Keratinocyte (primary cell): ENCODE data around the gene TSPOAP1.

Experiments used
- CTCF ChIP-seq, 3 experiments: IDR thresholded peaks in 1 of 3; conservative IDR thresholded peaks in 1 of 3; optimal IDR thresholded peaks in 1 of 3; 2 replicates in 2 of 3; 3 replicates in 1 of 3; pipeline versions ENCODE3 to v1.5.1; 2011; ENCODE audit warnings: low read length in 3 of 3, mild to moderate bottlenecking in 3 of 3, moderate library complexity in 2 of 3, control low read depth in 1 of 3, inconsistent platforms in 1 of 3; ENCODE audit not compliant: insufficient read depth in 2 of 3; ENCODE audit errors: extremely low read depth in 1 of 3
- EZH2 ChIP-seq: IDR thresholded peaks from one replicate; pipeline ENCODE4 v1.6.1; 2012; ENCODE audit warnings: inconsistent platforms, mild to moderate bottlenecking, low read length, moderate library complexity

- TF ChIP-seq CTCF (optimal IDR thresholded peaks at IDR 0.05 in 1 of 3, IDR thresholded peaks at IDR 0.05 in 1 of 3, conservative IDR thresholded peaks at IDR 0.05 in 1 of 3; ENCODE audit: extremely low read depth in 1 of 3, insufficient read depth in 2 of 3, low read length in 3 of 3) (no peak), EZH2 (no peak)
Measured at GRCh38 chr17:58354541-58355216, 26.1 kb upstream of the TSPOAP1 start.
